MCF 10A (cell line): ENCODE data around the gene GLUL. TPM values are rescaled to one million over a fixed set of nuclear protein-coding genes. Genes with fewer than 3 reads are reported as not detected.
"Not testable (repeated sequence)": the region's sequence is repeated elsewhere in the genome, so short reads cannot be mapped to it uniquely, and the experiment has no call there.

Experiments used
- BruUV-seq: library from RNA; stranded (reverse); fragments of 400-500 nt; replicated peaks from 2 replicates; lab custom pipeline; 2021; lab: Mats Ljungman, UMichigan
- CTCF ChIA-PET: fragments of 300-600 bp; sonication (Branson Sonifier 250); formaldehyde crosslinking; extraction: SDS; loops from one replicate; lab custom pipeline; 2021; ENCODE audit warnings: antibody characterized with exemption, inconsistent platforms; lab: Yijun Ruan, JAX
- POLR2A ChIA-PET: fragments of 300-600, 350-650 bp; sonication (Branson Sonifier 250); formaldehyde crosslinking; extraction: SDS; loops from one replicate; lab custom pipeline; 2020; ENCODE audit warnings: antibody characterized with exemption, inconsistent platforms; lab: Yijun Ruan, JAX
- DNase-seq: peaks from one replicate; pipeline ENCODE4 v3.0.0-alpha.2; 2018; ENCODE audit not compliant: unreplicated experiment
- H3K27ac Mint-ChIP-seq: one replicate; pipeline ENCODE4 v1.8.0; 2022; ENCODE audit warnings: mild to moderate bottlenecking, low read depth, mixed read lengths; ENCODE audit not compliant: unreplicated experiment
- H3K27me3 Mint-ChIP-seq: one replicate; pipeline ENCODE4 v1.8.0; 2022; ENCODE audit warnings: mixed read lengths; ENCODE audit not compliant: insufficient read depth, unreplicated experiment
- H3K36me3 Mint-ChIP-seq: one replicate; pipeline ENCODE4 v1.8.0; 2022; ENCODE audit warnings: mild to moderate bottlenecking, moderate library complexity, mixed read lengths; ENCODE audit not compliant: insufficient read depth, unreplicated experiment
- H3K4me1 Mint-ChIP-seq: one replicate; pipeline ENCODE4 v1.8.0; 2022; ENCODE audit warnings: mixed read lengths; ENCODE audit not compliant: insufficient read depth, unreplicated experiment
- H3K4me3 Mint-ChIP-seq: one replicate; pipeline ENCODE4 v1.8.0; 2022; ENCODE audit warnings: mild to moderate bottlenecking, moderate library complexity, mixed read lengths; ENCODE audit not compliant: unreplicated experiment
- H3K9me3 Mint-ChIP-seq: one replicate; pipeline ENCODE4 v1.8.0; 2022; ENCODE audit warnings: mixed read lengths; ENCODE audit not compliant: unreplicated experiment
- CTCF ChIP-seq: fragments of 200-600 bp; IDR thresholded peaks from one replicate; pipeline ENCODE4 v1.8.0; 2022; ENCODE audit warnings: antibody characterized with exemption, mild to moderate bottlenecking; ENCODE audit not compliant: unreplicated experiment
- intact Hi-C: fragments of 100-400 bp; cut with micrococcal nuclease; formaldehyde crosslinking; loops from 2 replicates; pipeline ENCODE4 v1.14.1; 2022
- total RNA-seq: library from RNA; stranded (reverse); gene quantifications from 2 replicates; pipeline ENCODE4 v1.2.3, GENCODE V29; 2022

GLUL gene
- total RNA-seq, 1 experiment from 2014 or later, result 437 TPM

GRCh38 chr1:182383037-182383661 lies 8.4 kb downstream of the GLUL start:
- peaks cover 82% of the 10 kb centered on the region for H3K36me3 Mint-ChIP-seq
- no peak overlapping the region for H3K4me3 Mint-ChIP-seq
- no peak for DNase-seq
- H3K4me1 Mint-ChIP-seq, result peaks cover 44% of the 10 kb centered on the region
- H3K27me3 Mint-ChIP-seq, result no peaks in the 10 kb centered on the region
- no peaks in the 10 kb centered on the region for H3K9me3 Mint-ChIP-seq
- TSS peak; percentile 24 for BruUV-seq
- ChIA-PET POLR2A (interaction anchor here (0.6 to 8.2 kb wide), 12 partner anchors 7 to 418 kb away, joined by 3 to 151 read pairs (median 17); partner anchors contain the start of gene GLUL), CTCF (interaction anchor here (0.5 to 5.9 kb wide), 8 partner anchors 14 to 302 kb away, joined by 3 to 91 read pairs (median 4); no protein-coding TSS in a partner anchor)
- TF ChIP-seq CTCF, result no peak
- H3K27ac Mint-ChIP-seq, result no peak overlapping the region
- intact Hi-C loops, result no loop called here

GRCh38 chr1:182381962-182382819 lies 9.4 kb downstream of the GLUL start:
- Mint-ChIP-seq H3K27me3 (no peaks in the 10 kb centered on the region), H3K4me1 (peaks cover 39% of the 10 kb centered on the region), H3K9me3 (no peaks in the 10 kb centered on the region), H3K4me3 (no peak overlapping the region), H3K27ac (peak overlapping the region; percentile 78), H3K36me3 (peaks cover 73% of the 10 kb centered on the region)
- POLR2A ChIA-PET, result interaction anchor here (0.6 to 8.2 kb wide), 20 partner anchors 8 to 294 kb away, joined by 3 to 151 read pairs (median 10); partner anchors contain the start of gene GLUL
- no peak for TF ChIP-seq CTCF
- CTCF ChIA-PET, result interaction anchor here (0.5 to 5.9 kb wide), 15 partner anchors 8 to 1253 kb away, joined by 3 to 91 read pairs (median 4); no protein-coding TSS in a partner anchor
- BruUV-seq, result no TSS peak
- DNase-seq, result no peak
- intact Hi-C loops, result no loop called here

GRCh38 chr1:182380199-182380598 lies 11.4 kb downstream of the GLUL start:
- BruUV-seq, result no TSS peak
- Mint-ChIP-seq H3K4me1 (peaks cover 21% of the 10 kb centered on the region), H3K36me3 (peaks cover 53% of the 10 kb centered on the region), H3K9me3 (no peaks in the 10 kb centered on the region), H3K27me3 (no peaks in the 10 kb centered on the region), H3K4me3 (no peak overlapping the region), H3K27ac (peak overlapping the region; percentile 78)
- intact Hi-C loops, result no loop called here
- ChIA-PET POLR2A (interaction anchor here (0.7 to 8.2 kb wide), 27 partner anchors 10 to 296 kb away, joined by 3 to 151 read pairs (median 8); partner anchors contain the start of genes GLUL and RNASEL), CTCF (interaction anchor here (0.6 to 5.9 kb wide), 14 partner anchors 10 to 300 kb away, joined by 3 to 91 read pairs (median 6); no protein-coding TSS in a partner anchor)
- TF ChIP-seq CTCF, result no peak
- no peak for DNase-seq

- ChIA-PET CTCF (interaction anchor here (0.6 to 5.9 kb wide), 16 partner anchors 10 to 741 kb away, joined by 3 to 91 read pairs (median 4); partner anchors contain the start of gene GLUL), POLR2A (interaction anchor here (0.6 to 8.2 kb wide), 26 partner anchors 9 to 295 kb away, joined by 3 to 151 read pairs (median 8); partner anchors contain the start of genes GLUL and RNASEL)
- DNase-seq, H3K9me3 Mint-ChIP-seq, H3K4me3 Mint-ChIP-seq, intact Hi-C loops, H3K27me3 Mint-ChIP-seq, BruUV-seq: not testable (repeated sequence)
- Mint-ChIP-seq H3K36me3 (peaks cover 49% of the 10 kb centered on the region), H3K4me1 (peaks cover 21% of the 10 kb centered on the region), H3K27ac (peak overlapping the region; percentile 78)
These were observed 11.8 kb downstream of the GLUL start for GRCh38 chr1:182379781-182380180.
